HG02610 (cell line): ENCODE measurements around the gene CBFA2T3.
"Not testable (repeated sequence)": the region's sequence is repeated elsewhere in the genome, so short reads cannot be mapped to it uniquely, and the experiment has no call there.

Experiments
- ATAC-seq: cut with Tn5 transposase; IDR thresholded peaks from one replicate; pipeline ENCODE4 v1.9.1; 2021; ENCODE audit warnings: mild to moderate bottlenecking, moderate library complexity; ENCODE audit not compliant: unreplicated experiment

CBFA2T3 gene

DNA sequence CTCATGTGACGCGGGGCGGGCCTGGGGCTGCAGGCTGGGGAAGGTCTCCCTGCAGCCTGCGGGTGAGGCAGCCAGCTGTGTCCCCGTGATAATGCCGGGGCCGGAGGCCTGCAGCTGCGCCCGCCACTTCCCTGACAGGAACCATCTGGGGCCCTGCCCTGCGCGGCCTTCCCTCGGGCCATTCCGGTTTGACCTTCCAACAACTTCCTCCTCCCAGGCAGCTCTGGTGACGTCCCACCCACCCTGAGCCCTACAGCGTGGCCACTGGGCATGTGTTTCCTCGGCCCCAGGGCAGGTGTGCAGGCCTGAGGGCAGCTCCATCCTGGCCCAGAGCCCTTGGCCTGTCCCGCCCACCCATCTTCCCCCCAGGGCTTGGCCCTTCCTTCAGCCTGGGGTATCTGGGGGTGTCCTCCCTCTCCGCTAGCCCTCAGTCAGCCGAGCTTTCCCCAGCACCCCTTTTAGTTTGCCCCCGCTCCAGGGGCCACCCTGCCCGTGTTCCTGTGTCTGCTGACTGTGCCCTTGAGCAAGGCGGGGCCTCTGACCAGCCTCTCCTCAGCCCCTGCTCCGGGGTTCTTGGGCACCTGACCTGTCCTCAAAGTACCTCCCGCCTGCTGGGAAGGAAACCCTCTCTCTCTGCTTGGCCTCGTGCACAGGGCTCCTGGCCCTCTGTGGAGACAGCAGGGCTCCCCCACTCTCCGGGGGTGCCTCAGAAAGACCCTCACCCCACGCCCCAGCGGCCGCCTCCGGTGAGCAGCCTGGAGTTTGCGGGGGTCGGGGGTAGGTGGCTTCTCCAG lies at the start of gene CBFA2T3:
CBFA2T3 (minus strand) TSS at position 190 of the 794 bp plus-strand sequence. CDS start 400 bp downstream, outside the sequence.
- ATAC-seq = no peak

DNA sequence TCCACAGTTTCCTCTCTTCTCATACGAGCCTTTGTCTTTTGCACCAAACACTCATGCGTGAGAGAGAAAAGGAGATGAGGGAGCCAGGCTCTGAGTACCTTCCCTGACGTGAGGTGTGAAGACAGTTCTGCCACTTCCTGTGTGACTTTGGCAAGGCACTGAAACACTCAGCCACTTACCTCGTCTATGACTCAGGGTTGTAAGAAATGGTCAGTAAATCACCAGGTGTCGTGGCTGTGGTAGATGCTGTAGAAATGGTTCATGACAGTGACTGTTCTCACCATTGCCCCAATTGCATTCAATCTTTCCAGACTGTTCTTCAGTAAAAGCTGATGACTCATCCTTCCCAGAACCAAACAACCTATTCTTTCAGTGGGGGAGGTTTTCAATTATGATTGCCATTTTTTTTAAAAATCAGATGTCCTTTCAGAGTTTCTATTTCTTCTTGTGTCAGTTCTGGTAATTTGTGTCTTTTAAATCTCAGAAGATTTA lies 49.2 kb upstream of the CBFA2T3 start:
- ATAC-seq = peak; percentile 77

DNA sequence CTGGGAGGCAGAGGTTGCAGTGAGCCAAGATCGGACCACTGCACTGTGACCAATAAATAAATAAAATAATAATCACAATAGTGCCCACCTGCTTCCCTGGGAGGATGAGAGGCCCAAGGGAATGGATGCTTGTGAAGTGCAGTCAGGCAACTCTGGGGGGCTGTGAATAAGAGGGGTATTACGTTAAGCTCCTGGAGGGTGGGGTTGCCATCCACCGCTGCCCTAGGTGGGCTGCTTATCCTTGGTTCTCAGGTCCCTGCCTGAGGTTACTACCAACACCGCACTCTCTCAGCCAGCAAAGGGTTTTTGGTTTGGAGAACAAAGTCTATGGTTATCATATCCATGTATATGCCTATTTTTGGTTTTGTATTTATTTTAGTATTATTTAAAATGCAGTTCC lies 48.6 kb upstream of the CBFA2T3 start:
- no peak for ATAC-seq

DNA sequence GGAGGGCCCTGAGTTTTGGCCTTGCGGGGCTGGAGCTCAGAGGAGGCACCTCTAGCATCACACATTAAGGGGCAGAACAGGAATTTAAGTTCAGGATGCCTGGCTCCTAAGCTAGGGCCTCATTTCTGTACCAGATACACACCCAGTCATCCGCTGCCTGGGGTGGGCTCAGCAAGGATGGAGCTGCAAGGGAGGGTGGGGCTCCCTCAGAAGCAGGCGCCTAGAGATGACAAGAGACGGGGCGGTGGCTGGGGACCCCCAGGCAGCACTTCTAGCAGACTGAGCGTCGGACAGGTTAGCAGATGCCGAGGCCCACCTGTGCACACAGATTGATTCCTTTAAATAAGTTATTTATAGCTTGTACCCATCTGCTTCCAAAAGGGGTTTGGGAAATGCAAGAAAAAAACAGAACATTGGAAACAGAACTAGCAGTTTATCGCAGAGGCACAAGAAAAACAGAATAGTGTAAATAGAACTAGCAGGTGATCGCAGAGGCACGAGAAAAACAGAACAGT lies 47.6 kb upstream of the CBFA2T3 start:
- ATAC-seq = no peak

DNA sequence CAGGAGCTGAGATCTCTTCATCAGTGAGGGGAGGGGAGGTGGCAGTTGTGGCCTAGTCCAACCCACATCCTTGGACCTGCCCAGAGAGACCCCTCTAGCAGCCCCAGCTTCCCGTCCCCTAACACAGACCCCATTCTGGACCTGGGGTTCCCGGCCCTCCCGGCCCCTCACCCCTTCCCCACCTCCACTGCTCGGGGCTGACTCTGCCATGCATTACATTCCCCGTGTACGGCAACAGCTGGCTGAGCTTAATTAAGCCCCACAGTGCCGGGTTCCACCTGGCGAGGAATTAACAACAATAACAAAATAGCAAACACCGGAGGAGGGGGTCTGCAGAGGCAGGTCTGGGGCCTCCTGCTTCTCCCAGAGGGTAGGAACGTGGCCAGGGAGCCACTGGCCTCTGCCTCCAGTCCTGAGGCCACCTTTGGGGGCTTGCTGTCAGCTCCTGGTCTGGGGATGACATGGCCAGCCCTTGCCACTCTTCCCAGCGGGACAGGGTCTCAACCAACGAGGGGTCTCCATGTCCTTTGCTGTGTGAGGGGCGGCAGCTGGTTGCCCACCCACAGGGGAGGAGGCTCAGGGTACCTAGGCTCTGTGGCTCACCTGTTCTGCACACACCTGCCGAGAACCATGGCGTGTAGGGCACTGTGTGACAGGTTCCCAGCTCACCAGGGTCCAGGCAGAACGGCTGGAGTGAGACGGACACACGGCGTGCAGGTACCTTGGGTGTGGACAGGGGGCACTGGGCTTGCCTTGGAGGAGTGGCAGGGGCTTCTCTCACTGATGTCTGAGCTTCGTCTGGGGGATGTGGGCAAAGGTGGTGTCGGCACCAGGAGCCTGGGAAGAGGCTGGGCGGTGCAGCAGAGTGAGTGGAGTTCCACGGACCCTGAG lies 46.9 kb upstream of the CBFA2T3 start:
- no peak for ATAC-seq

DNA sequence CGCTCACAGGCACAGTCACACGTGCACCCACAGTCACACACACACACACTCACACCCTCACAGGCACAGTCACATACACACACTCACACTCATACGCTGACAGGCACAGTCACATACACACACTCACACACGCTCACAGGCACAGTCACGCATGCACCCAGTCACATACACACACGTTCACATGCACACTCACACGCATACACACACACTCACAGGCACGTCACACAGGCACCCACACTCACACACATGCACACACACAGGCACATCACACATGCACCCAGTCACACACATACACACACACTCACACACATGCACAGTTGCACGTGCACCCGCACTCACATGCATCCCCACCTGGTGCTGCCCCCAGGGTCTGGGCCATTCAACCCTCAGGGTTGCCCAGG lies 46.1 kb upstream of the CBFA2T3 start:
- ATAC-seq = no peak

DNA sequence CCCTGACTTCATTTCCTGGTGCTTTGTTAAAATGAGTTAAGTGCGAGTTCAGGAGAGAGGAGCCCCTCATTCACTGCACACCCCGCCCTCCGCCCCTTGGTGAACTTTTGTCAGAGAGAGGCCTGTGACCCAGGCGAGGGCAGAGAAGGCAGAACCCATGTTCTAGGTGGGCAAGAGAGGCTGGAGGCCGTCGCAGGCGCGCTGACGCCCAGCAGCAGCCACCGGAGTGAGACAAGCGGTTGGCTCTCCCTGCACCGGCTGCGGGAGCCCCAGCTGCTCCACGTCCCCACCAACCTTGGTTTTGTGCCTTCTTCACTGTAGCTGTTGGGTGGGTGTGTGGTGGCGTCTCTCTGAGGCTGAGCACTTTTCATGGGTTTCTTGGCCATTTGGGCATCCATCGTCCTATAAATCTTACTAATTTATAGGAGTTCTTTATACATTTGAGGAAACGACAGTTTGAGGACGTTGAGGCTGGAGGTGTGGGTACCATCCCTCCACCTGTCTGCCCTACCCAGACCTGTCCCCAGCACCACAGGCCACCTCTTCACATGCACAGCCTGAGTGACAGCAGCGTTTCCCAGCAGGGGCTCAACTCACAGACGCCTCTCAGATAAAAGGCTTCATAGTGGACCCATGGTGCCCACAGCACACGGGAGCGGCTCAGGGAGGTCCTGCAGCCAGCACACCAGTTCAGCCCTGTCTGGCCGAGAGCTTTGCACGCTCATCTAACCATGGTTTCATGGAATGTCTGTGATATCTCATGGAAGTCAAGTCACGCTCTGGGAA lies 45.2 kb upstream of the CBFA2T3 start:
- ATAC-seq = no peak

DNA sequence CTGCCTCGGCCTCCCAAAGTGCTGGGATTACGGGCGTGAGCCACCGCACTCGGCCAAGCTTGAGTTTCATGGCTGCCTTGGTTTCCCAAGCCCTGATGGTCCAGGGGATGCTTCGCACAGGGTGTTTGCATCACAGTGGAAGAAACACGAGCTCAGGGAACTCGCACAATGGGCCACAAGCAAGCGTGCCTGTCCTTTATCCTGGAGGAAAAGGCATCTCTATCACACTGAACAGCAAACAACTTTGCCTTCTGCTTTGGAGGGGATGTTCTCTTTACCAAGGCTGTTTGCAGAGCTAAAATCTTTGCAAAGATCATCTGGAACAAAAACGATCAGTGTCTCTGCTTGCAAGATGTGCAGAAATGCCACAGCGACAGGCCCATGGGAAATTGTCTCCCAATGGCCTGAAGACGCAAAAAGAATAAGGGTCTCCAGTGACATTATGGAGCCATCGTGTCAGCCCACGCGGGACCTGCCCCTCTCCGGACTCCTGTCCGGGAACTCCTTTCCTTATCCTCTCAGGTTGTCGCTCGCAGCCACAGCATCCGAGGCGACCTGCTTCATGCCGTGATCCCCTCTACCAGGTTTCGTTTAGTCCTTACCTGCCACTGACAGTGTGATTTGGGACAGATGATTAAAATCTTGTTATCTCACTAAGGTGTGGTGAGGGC lies 44.1 kb upstream of the CBFA2T3 start:
- ATAC-seq = no peak

DNA sequence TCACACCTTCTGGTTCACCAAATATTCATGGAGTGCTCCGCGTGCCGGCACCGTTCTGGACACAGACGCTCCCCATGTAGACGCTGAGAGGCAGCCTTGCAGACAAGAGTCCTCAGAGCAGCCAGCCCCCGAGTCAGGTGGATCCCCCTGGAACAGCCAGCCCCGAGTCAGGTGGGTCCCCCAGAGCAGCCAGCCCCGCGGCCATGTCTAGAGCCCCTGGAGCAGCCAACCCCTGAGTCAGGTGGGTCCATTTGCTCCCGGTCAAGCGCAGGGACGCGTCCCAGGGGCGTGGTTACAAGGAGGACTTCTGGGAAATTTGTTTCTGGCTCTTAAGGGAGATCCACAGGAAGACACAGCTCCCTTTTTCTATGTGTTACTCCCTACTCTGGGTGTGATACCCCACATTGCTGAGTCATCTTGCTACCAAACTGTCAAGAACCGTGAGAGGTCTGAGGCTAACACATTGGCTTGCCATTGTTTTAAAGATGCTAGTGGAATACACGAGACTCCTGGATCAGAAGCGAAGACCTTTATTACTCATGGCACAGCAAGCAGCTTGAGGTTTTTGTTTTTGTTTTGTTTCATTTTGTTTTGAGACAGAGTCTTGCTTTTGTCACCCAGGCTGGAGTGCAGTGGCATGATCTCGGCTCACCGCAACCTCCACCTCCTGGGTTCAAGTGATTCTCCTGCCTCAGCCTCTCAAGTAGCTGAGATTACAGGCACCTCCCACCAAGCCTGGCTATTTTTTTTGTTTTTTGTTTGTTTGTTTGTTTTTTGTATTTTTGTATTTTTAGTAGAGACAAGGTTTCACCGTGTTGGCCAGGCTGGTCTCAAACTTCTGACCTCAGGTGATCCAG lies 43.3 kb upstream of the CBFA2T3 start:
- peak; percentile 60 for ATAC-seq

DNA sequence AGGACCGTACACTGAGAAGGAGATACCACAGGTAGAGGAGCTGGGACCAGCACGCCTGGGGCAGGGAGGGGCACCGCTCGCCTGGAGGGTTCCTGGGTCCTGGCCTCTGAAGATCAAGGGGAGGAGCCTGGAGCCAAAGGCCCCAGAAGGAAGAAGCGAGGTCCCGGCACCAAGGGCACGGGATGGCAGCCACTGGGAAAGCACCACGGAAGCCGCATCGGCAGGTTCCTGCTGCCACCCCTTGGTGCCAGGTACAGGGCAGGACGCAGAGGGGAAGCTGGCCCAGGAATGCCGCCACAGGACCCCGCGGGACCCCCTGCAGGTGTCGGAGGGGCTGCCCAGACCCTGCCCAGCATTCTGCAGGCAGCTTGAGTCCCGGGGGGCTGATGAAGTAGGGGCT lies 42.5 kb upstream of the CBFA2T3 start:
- ATAC-seq = no peak

DNA sequence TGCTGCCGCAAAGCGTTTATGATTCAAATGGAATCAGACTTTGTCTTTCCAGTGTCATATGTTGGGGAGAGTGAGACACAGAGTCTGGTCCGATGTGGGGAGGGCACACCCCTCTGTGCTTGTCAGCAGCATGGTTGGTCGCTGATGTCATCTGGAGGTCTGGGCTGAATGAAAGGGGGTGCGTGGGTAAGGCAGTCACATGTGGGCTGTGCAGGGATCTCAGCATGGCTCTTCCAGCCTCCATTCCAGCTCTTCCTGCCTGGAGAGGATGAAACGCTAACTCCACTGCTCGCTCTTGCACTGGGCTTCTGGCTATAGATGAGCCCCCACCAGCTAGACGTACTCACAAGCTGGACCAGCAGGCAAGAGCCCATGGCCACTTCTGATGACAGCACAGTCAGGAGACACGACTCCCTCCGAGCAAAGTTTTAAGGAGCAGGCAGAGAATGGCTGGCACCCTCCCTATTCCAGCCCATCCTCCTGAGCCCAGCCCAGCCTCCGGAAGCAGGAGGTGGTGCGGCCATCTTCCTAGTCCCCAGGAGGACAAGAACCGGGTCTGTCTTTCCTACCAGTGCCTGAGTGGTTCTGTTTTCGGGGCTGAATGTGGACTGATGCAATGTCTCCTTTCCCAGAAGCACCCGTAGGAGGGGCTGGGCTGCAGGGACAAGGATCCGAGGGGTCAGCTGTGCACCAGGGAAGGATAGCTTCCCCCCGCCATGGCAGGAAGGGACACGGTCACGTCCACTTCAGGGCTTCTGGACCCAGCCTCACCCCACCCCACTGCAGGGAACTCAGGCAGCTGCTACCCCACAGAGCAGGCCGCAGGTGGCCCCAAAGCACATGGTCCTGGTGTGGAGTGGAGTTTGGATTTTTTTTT lies 41.5 kb upstream of the CBFA2T3 start:
- no peak for ATAC-seq

DNA sequence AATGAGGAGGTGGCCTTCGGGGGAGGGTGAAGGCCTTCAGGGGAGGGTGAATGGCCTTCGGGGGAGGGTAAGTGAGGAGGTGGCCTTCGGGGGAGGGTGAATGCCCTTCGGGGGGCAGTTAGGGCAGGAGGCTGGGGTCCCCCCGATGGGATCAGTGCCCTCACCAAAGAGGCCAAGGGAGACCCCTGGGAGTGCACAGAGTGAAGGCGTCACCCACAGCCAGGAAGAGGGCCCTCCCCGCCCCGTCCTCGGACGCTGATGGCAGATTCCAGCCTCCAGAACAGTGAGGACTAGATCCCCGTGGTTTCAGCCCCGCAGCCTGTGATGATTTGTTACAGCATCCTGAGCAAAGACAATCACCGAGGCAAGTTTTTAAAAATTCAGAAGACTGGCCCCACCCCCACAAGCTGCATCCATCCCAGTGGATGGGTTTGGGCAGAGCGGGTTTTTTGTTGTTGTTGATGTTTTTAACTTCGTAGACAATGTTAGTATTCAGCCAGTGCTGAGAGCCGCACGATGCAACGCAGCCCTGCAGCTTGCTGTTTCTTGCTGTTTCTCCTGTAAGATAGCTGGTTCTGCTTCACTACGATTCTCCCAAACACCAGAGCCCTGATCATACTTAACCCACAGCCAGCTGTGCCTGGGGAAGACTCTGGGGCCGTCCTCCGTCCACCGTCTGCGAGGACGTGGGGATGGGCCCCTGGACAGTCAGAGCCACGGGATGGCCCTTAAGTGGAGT lies 40.7 kb upstream of the CBFA2T3 start:
- ATAC-seq = no peak

DNA sequence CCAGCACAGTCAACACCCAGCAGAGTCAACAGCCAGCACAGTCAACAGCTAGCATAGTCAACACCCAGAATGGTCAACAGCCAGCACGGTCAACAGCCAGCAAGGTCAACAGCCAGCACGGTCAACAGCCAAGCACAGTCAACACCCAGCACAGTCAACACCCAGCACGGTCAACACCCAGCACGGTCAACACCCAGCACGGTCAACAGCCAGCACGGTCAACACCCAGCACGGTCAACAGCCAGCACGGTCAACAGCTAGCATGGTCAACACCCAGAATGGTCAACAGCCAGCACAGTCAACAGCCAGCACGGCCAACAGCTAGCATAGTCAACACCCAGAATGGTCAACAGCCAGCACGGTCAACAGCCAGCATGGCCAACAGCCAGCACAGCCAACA lies 39.6 kb upstream of the CBFA2T3 start:
- not testable (repeated sequence) for ATAC-seq

DNA sequence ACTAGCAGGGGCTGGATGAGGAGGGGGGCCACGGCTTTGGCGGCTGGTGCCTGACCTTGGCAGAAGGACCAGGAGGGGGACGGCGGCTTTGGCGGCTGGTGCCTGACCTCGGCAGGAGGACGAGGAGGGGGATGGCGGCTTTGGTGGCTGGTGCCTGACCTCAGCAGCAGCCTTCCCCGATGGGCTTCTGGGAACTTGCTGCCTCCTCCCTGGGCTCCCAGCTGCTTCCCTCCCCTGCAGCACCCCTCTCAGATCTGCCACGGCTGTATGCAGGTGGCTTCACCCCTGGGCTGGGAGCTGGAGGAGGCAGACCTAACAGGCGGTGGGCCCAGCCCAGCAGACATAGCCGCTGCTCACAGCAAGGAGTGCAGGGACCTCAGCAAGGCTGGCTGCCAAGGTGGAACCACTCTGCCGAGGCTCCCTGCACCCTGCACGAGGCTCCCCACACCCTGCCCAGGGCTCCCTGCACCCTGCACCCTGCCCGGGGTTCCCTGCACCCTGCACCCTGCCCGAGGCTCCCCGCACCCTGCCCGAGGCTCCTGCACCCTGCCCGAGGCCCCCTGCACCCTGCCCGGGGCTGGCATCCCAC lies 38.4 kb upstream of the CBFA2T3 start:
- no peak for ATAC-seq

DNA sequence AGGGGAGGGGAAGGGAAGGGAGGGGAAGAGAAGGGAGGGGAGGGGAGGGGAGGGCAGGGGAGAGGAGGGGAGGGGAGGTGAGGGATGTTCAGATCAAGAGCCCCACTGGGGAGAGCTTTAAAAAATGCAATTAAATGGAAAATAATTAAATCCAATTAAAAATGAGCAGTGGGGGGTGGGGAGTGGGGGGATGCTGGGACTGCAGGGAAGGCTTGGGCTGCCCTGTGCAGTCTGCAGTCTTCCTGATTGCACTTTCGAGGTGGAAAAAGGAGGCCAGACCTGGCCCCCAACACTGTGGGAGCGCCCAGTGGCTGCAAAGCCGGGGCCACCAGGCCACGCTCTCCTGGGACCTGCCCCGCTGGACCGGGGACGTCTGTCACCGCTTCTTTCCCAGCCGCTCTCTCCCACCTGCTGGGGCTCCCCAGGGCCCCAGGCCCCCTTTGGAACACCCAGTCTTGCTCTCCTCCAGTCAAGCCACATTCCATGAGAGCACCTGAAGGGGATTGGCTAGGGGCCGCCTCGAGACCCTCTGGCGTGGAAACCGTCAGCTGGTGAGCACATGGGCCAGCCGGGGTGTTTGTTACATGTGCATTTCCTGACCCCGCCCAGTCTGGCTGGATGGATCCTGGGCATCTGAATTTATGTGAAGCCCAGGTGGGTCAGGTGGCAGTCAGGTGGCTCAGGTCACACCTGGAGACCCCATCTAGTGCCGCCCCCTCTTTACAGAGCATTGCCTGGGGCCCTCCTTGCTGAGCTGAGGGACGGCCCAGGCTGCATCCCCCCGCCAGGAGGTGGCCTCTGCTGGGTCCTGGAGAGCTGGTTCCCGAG lies 37.6 kb upstream of the CBFA2T3 start:
- ATAC-seq = no peak

DNA sequence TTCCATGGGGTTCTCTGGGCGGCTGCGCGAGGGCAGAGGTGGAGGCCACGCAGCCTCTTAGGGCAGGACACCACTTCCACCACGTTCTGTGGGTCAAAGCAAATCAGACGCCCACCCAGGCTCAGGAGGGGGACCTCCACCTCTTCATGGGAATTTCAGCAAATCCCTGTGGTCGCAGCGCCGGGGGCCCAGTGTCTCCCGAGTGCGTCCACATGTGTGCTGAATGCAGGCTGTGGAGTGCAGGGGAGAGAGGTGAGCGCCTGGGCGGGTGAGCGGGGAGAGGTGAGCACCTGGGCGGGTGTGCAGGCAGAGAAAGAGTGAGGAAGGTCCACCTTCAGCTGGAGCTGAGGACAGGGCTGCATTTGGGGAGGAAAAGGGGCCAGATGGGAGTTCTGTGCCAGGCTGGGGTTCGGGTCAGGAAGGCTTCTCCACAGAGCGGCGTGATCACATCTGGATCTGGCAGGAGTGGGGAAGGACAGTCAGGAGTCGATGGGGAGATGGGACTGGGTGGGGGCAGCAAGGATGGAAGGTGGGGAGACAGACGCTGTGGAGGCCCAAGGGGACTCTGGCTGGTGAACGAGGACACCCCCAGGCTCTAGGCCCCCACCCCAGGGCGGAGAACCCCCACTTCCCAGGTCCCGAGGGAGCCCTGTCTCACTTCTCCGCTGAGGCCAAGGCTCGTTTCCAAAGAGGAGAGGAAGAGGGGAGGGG lies 36.8 kb upstream of the CBFA2T3 start:
- ATAC-seq = no peak
